HK-2 (cell line): Measurements from ENCODE around the gene FRMD3.
A peak's percentile ranks its signal among the peaks of the same experiment; 100 is the strongest.

ENCODE experiments used
- DNase-seq: peaks from one replicate; pipeline ENCODE4 v3.0.0-alpha.2; 2018; ENCODE audit not compliant: unreplicated experiment

Gene FRMD3

GRCh38 chr9:83538172-83538889 lies at the start of gene FRMD3:
TSS of gene FRMD3 (minus strand) at chr9:83538401. CDS start at chr9:83538231, 170 bp downstream.
- peak; percentile 92 for DNase-seq

GRCh38 chr9:83584995-83585394 lies 46.8 kb upstream of the FRMD3 start:
- no peak for DNase-seq

GRCh38 chr9:83583151-83584014 lies 45.2 kb upstream of the FRMD3 start:
- peak; percentile 28 for DNase-seq

GRCh38 chr9:83582029-83582428 lies 43.8 kb upstream of the FRMD3 start:
- no peak for DNase-seq

- DNase-seq, result no peak
Measured at GRCh38 chr9:83574482-83574881, 36.3 kb upstream of the FRMD3 start.

- DNase-seq, result peak; percentile 22
Measured at GRCh38 chr9:83572524-83572923, 34.3 kb upstream of the FRMD3 start.

GRCh38 chr9:83570359-83570758 lies 32.2 kb upstream of the FRMD3 start:
- no peak for DNase-seq

GRCh38 chr9:83569326-83569725 lies 31.1 kb upstream of the FRMD3 start:
- DNase-seq, result no peak

GRCh38 chr9:83563360-83563759 lies 25.2 kb upstream of the FRMD3 start:
- DNase-seq, result no peak

- DNase-seq, result no peak
Measured at GRCh38 chr9:83560169-83560826, 22.1 kb upstream of the FRMD3 start.

- no peak for DNase-seq
Measured at GRCh38 chr9:83557771-83558170, 19.6 kb upstream of the FRMD3 start.

- DNase-seq, result no peak
Measured at GRCh38 chr9:83557317-83557716, 19.1 kb upstream of the FRMD3 start.

- no peak for DNase-seq
Measured at GRCh38 chr9:83554278-83554677, 16.1 kb upstream of the FRMD3 start.

- peak; percentile 58 for DNase-seq
Measured at GRCh38 chr9:83544002-83544698, 5.9 kb upstream of the FRMD3 start.

GRCh38 chr9:83538890-83539238 lies 663 bp upstream of the FRMD3 start:
- no peak for DNase-seq

GRCh38 chr9:83537331-83538171 lies 650 bp downstream of the FRMD3 start:
- no peak for DNase-seq

GRCh38 chr9:83536332-83536731 lies 1.9 kb downstream of the FRMD3 start:
- no peak for DNase-seq

GRCh38 chr9:83535736-83536135 lies 2.5 kb downstream of the FRMD3 start:
- no peak for DNase-seq

- no peak for DNase-seq
Measured at GRCh38 chr9:83533296-83533695, 4.9 kb downstream of the FRMD3 start.

GRCh38 chr9:83526901-83527300 lies 11.3 kb downstream of the FRMD3 start:
- DNase-seq, result no peak

GRCh38 chr9:83526211-83526610 lies 12.0 kb downstream of the FRMD3 start:
- DNase-seq, result no peak
